ENCODE measurements around the gene BCL11B. TPM values are rescaled to one million over a fixed set of nuclear protein-coding genes. Genes with fewer than 3 reads are reported as not detected.

BCL11B gene
- total RNA-seq, 4 donors from 2014 or later: under 0.01 to 1.1 (median 0.39) TPM

- no peak overlapping the region for H3K4me3 ChIP-seq
- ATAC-seq: no peak
- peaks cover 0 to 17% (median 8%) of the 10 kb centered on the region in 3 donors for H3K4me1 ChIP-seq
- TF ChIP-seq POLR2A (IDR thresholded peaks at IDR 0.05) (no peak), EP300 (IDR thresholded peaks at IDR 0.05) (no peak), POLR2AphosphoS5 (IDR thresholded peaks at IDR 0.05) (no peak)
- TF ChIP-seq, protein P1, sequence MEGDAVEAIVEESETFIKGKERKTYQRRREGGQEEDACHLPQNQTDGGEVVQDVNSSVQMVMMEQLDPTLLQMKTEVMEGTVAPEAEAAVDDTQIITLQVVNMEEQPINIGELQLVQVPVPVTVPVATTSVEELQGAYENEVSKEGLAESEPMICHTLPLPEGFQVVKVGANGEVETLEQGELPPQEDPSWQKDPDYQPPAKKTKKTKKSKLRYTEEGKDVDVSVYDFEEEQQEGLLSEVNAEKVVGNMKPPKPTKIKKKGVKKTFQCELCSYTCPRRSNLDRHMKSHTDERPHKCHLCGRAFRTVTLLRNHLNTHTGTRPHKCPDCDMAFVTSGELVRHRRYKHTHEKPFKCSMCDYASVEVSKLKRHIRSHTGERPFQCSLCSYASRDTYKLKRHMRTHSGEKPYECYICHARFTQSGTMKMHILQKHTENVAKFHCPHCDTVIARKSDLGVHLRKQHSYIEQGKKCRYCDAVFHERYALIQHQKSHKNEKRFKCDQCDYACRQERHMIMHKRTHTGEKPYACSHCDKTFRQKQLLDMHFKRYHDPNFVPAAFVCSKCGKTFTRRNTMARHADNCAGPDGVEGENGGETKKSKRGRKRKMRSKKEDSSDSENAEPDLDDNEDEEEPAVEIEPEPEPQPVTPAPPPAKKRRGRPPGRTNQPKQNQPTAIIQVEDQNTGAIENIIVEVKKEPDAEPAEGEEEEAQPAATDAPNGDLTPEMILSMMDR (IDR thresholded peaks at IDR 0.05): no peak
- H3K36me3 ChIP-seq: no peaks in the 10 kb centered on the region
- no peaks in the 10 kb centered on the region for H3K9me3 ChIP-seq
- no peak overlapping the region for H3K27ac ChIP-seq
- no CpG with 5 or more reads among the region's 3 CpGs for WGBS, 2 donors (ENCODE audit: low coverage in 1 of 2)
- no peaks in the 10 kb centered on the region for H3K27me3 ChIP-seq
Measured at GRCh38 chr14:99212646-99213045, 59.4 kb downstream of the BCL11B start.

DNA sequence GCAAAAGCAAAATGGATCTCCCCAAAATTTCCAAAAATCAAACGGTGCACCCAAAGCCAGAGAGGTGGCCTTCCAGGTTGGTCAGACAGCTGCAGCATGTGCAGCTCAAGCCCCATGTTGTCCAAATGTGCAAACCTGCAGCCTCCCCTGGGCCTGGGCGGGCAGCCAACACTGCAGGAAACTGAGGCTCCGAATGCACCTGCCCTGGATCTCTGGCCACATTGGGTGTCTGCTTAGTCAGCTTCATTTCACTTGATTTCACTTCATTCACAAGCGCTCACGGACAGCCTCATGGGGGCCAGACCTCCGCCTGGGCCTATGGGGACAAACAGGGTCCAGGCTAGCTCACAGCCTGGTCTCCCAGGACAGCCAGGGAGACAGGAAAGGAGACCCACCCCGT, 59.8 kb downstream of the BCL11B start:
- no peak for ATAC-seq
- no peak overlapping the region for H3K4me3 ChIP-seq
- TF ChIP-seq EP300 (IDR thresholded peaks at IDR 0.05) (no peak), POLR2AphosphoS5 (IDR thresholded peaks at IDR 0.05) (no peak)
- TF ChIP-seq, protein P1 (IDR thresholded peaks at IDR 0.05): no peak
- peaks cover 0 to 17% (median 8%) of the 10 kb centered on the region in 3 donors for H3K4me1 ChIP-seq
- no peaks in the 10 kb centered on the region for H3K9me3 ChIP-seq
- WGBS, 2 donors (ENCODE audit: low coverage in 1 of 2): 75 to 94% methylated on average over 3 to 5 of the region's 7 CpGs
- H3K27me3 ChIP-seq: no peaks in the 10 kb centered on the region
- no peaks in the 10 kb centered on the region for H3K36me3 ChIP-seq
- no peak overlapping the region for H3K27ac ChIP-seq

DNA sequence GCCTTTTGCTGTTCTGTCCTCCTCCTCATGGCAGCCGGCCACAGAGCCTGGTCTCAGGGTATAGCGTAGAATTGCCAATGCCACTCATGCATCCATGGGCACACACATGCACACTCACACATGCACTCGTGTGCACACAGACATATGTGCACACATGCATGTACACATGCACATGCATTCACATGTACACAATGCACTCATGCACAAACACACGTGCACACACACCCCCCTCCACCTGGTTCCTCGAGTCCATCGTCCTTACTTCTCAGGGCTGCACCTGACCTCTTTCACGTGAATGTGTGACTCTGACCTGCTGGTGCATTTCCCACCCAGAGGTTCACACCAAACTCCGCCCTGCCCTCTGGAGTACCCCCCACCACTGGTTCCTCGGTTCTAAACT, 60.6 kb downstream of the BCL11B start:
- ATAC-seq: no peak
- 74 to 82% methylated on average over 7 of the region's 9 CpGs for WGBS, 2 donors (ENCODE audit: low coverage in 1 of 2)
- H3K27ac ChIP-seq: no peak overlapping the region
- H3K9me3 ChIP-seq: no peaks in the 10 kb centered on the region
- no peaks in the 10 kb centered on the region for H3K36me3 ChIP-seq
- no peaks in the 10 kb centered on the region for H3K27me3 ChIP-seq
- no peak for TF ChIP-seq POLR2A (IDR thresholded peaks at IDR 0.05)
- no peak for TF ChIP-seq EP300 (IDR thresholded peaks at IDR 0.05)
- TF ChIP-seq POLR2AphosphoS5 (IDR thresholded peaks at IDR 0.05): no peak
- TF ChIP-seq, protein P1 (IDR thresholded peaks at IDR 0.05): no peak
- H3K4me3 ChIP-seq: no peak overlapping the region
- H3K4me1 ChIP-seq: peaks cover 0 to 17% (median 8%) of the 10 kb centered on the region in 3 donors

DNA sequence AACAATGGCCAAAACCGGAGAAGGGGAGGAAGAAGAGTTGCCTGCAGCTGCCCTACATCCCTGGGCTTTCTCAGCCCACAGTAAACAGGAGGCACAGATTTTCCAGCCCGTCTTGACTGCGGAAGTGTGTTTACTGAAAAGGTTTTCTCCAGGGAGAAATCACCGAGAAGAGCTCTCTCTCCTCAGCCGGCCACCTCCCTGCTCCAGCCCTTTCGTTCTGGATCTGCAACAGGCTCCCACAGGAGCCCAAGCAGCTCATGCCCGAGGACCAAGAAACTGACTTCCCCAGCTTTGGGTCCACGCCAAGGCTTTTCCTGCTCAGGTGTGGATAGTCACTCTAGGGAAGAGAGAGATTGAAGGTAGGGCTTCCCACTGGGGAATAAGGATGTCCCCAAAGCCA, 61.7 kb downstream of the BCL11B start:
- H3K27ac ChIP-seq: no peak overlapping the region
- no peaks in the 10 kb centered on the region for H3K36me3 ChIP-seq
- TF ChIP-seq, protein P1 (IDR thresholded peaks at IDR 0.05): no peak
- TF ChIP-seq EP300 (IDR thresholded peaks at IDR 0.05) (no peak), POLR2A (IDR thresholded peaks at IDR 0.05) (no peak), POLR2AphosphoS5 (IDR thresholded peaks at IDR 0.05) (no peak)
- peaks cover 0 to 8% (median 4%) of the 10 kb centered on the region in 3 donors for H3K4me1 ChIP-seq
- no peak for ATAC-seq
- 26 to 90% methylated on average over 2 to 5 of the region's 8 CpGs for WGBS, 2 donors (ENCODE audit: low coverage in 1 of 2)
- H3K4me3 ChIP-seq: no peak overlapping the region
- H3K27me3 ChIP-seq: no peaks in the 10 kb centered on the region
- H3K9me3 ChIP-seq: no peaks in the 10 kb centered on the region

DNA sequence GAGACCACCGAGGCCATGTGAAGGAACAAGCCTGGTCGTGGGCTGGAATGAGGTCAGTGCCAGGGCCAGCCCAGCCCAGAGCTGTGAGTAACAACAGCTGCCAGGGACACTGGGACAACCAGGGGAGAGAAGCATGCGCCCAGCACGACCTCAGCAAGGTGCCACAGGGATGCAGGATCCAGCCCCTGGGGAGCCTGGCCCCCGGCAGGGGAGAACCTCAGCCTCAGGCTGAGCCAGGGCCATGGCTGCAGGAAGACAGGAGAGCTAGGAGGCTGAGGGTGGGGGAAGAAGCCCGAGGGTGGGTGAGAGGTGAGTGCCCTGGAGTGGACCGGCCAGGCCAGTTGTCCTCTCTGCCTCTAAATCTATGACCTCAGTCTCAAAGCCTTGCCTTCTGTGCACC, 62.6 kb downstream of the BCL11B start:
- Histone ChIP-seq H3K9me3 (no peaks in the 10 kb centered on the region), H3K36me3 (no peaks in the 10 kb centered on the region), H3K27me3 (no peaks in the 10 kb centered on the region), H3K27ac (no peak overlapping the region), H3K4me1 (no peaks in the 10 kb centered on the region), H3K4me3 (no peak overlapping the region)
- no peak for ATAC-seq
- 100% methylated on average over 1 of the region's 7 CpGs; no CpG with 5 or more reads in 1 of the 2 donors for WGBS, 2 donors (ENCODE audit: low coverage in 1 of 2)
- TF ChIP-seq POLR2A (IDR thresholded peaks at IDR 0.05) (no peak), POLR2AphosphoS5 (IDR thresholded peaks at IDR 0.05) (no peak), EP300 (IDR thresholded peaks at IDR 0.05) (no peak)
- TF ChIP-seq, protein P1 (IDR thresholded peaks at IDR 0.05): no peak

Data from gastroesophageal sphincter (tissue), 4 donors.